ENCODE measurements around the gene ALG14. TPM values are rescaled to one million over a fixed set of nuclear protein-coding genes. Genes with fewer than 3 reads are reported as not detected.

Gene ALG14
- total and polyA plus RNA-seq, 10 of the 15 experiments (the other 5 are each of a cell fraction or from before 2014, with no cell fraction given) = 2.6 to 19.2 (median 7.5) TPM

DNA sequence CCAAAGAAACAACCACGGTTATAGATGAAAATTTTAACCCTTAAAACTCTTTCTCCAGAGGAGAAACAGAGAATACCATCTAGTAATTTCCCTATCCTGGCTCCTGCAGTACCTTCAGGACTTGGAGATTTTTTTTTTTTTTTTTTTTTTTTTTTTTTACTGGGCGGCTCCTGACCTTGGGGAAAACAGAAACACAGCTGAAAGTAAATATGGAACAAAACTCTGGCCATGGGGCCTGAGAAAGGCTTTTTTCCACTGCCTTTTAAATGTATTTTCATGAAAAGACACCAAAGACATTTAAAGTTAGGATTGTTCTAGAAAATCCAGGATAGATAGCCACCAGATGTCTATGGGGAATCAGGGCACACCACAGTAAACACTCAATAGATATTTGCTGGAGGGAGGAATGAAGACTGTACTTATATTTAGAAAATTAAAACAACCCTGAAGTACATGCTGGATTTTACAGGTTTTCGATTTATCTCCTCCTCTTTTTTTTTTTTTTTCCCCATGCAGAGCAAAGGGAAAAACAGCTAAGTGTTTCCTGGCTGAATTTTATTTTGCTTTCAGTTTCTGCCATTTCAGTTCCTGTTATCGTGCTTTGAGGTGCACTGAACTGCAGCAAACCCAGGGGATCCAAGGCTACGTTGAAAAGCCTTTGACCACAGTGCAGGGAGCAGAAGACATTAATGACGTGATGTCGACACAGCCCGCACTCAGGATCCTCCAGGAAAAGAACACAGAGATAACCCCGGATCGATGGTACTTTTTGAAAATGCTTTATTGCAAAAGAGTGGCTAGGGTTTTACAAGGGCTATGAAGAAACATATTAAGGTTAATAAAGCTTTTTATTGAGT lies 110.1 kb downstream of the ALG14 start:
- no peaks in the 10 kb centered on the region for H3K36me3 ChIP-seq (ENCODE audit: control insufficient read depth in 2 of 2, insufficient read depth in 2 of 2, low read length in 1 of 2)
- no peaks in the 10 kb centered on the region for H4K20me1 ChIP-seq (ENCODE audit: control insufficient read depth, insufficient read depth)
- H3K4me1 ChIP-seq (ENCODE audit: control insufficient read depth, insufficient read depth, low read length) = no peaks in the 10 kb centered on the region; the same call in 1 of the 2 replicates
- peak overlapping the region; percentile 70 for H3K27ac ChIP-seq (ENCODE audit: control insufficient read depth, insufficient read depth)
- under 1% methylated on average over 10 of the region's 10 CpGs for WGBS (ENCODE audit: insufficient coverage, insufficient replicate concordance, low lambda C conversion rate, missing lambda C conversion rate)
- DNase-seq (ENCODE audit: low read depth, low spot score) (peak; percentile 64), ATAC-seq (peak; percentile 96), FAIRE-seq (peak; percentile 96)
- no peaks in the 10 kb centered on the region for H3K27me3 ChIP-seq (replicated peaks in 1 of 2; ENCODE audit: control insufficient read depth in 2 of 2, insufficient read depth in 2 of 2, low read length in 1 of 2)
- ChIA-PET CTCF (interaction anchor here (0.9 kb wide), 1 partner anchor 109 kb away, joined by 3 read pairs; no protein-coding TSS in a partner anchor), SMC1A (ENCODE audit: uncharacterized antibody, unreplicated experiment) (interaction anchor here (1.0 to 1.8 kb wide), 4 partner anchors 18 to 109 kb away, joined by 3 to 4 read pairs (median 3); no protein-coding TSS in a partner anchor), POLR2A (interaction anchor here (1.1 kb wide), 1 partner anchor 109 kb away, joined by 3 read pairs; no protein-coding TSS in a partner anchor), RAD21 (ENCODE audit: unreplicated experiment) (interaction anchor here (0.9 to 1.3 kb wide), 2 partner anchors 81 to 108 kb away, joined by 3 read pairs; no protein-coding TSS in a partner anchor)
- peak overlapping the region; percentile 32; the same call in 1 of the 2 replicates for H3K9ac ChIP-seq (ENCODE audit: control insufficient read depth, insufficient read depth, low read length)
- in situ Hi-C loops (cut with MboI) = no loop called here
- intact Hi-C loops (cut with micrococcal nuclease; ENCODE audit: unreplicated experiment) = loop anchor here (10.0 kb wide), 1 partner anchor 272 kb away; the partner anchor contains the start of gene RWDD3
- H3K4me2 ChIP-seq (ENCODE audit: control insufficient read depth, insufficient read depth) = peak overlapping the region; percentile 81
- no peak overlapping the region; the same call in 1 of the 2 replicates for H3K4me3 ChIP-seq
- H3K79me2 ChIP-seq (ENCODE audit: control insufficient read depth, insufficient read depth, low read length) = no peaks in the 10 kb centered on the region
- H3K9me3 ChIP-seq (replicated peaks; ENCODE audit: control insufficient read depth, insufficient read depth, low read length) = no peaks in the 10 kb centered on the region
- H2AFZ ChIP-seq (ENCODE audit: control insufficient read depth, low read depth, low read length) = peak overlapping the region; percentile 88
- BruUV-seq (replicated peaks) = no TSS peak
- TF ChIP-seq RCOR1 (conservative IDR thresholded peaks at IDR 0.05; ENCODE audit: low read depth, low read length) (no peak), HDGF (IDR thresholded peaks at IDR 0.05) (no peak), SMARCA5 (IDR thresholded peaks at IDR 0.05) (0 out of 2 replicates have a peak, but pooled peaks have one; percentile 22), TCF3 (IDR thresholded peaks at IDR 0.05; ENCODE audit: borderline replicate concordance, insufficient read depth, low read depth, low read length) (no peak), CREM (IDR thresholded peaks at IDR 0.05; ENCODE audit: low read depth) (peak; percentile 59; the same call in 1 of the 2 replicates), TARDBP (IDR thresholded peaks at IDR 0.05; ENCODE audit: borderline replicate concordance) (no peak), ZNF217 (IDR thresholded peaks at IDR 0.05) (no peak), IRF4 (IDR thresholded peaks at IDR 0.05; ENCODE audit: low read depth, low read length) (0 out of 2 replicates have a peak, but pooled peaks have one; percentile 33), SP1 (IDR thresholded peaks at IDR 0.05; ENCODE audit: low read depth, low read length) (peak; percentile 12), MTA2 (IDR thresholded peaks at IDR 0.05; ENCODE audit: low read depth) (peak; percentile 56; the same call in 1 of the 2 replicates), RUNX3 (IDR thresholded peaks at IDR 0.05; ENCODE audit: low read length) (peak; percentile 87)
- TF ChIP-seq, protein P1, sequence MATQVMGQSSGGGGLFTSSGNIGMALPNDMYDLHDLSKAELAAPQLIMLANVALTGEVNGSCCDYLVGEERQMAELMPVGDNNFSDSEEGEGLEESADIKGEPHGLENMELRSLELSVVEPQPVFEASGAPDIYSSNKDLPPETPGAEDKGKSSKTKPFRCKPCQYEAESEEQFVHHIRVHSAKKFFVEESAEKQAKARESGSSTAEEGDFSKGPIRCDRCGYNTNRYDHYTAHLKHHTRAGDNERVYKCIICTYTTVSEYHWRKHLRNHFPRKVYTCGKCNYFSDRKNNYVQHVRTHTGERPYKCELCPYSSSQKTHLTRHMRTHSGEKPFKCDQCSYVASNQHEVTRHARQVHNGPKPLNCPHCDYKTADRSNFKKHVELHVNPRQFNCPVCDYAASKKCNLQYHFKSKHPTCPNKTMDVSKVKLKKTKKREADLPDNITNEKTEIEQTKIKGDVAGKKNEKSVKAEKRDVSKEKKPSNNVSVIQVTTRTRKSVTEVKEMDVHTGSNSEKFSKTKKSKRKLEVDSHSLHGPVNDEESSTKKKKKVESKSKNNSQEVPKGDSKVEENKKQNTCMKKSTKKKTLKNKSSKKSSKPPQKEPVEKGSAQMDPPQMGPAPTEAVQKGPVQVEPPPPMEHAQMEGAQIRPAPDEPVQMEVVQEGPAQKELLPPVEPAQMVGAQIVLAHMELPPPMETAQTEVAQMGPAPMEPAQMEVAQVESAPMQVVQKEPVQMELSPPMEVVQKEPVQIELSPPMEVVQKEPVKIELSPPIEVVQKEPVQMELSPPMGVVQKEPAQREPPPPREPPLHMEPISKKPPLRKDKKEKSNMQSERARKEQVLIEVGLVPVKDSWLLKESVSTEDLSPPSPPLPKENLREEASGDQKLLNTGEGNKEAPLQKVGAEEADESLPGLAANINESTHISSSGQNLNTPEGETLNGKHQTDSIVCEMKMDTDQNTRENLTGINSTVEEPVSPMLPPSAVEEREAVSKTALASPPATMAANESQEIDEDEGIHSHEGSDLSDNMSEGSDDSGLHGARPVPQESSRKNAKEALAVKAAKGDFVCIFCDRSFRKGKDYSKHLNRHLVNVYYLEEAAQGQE (IDR thresholded peaks at IDR 0.05; ENCODE audit: low read depth, low read length) = no peak
- TF ChIP-seq, protein P2, sequence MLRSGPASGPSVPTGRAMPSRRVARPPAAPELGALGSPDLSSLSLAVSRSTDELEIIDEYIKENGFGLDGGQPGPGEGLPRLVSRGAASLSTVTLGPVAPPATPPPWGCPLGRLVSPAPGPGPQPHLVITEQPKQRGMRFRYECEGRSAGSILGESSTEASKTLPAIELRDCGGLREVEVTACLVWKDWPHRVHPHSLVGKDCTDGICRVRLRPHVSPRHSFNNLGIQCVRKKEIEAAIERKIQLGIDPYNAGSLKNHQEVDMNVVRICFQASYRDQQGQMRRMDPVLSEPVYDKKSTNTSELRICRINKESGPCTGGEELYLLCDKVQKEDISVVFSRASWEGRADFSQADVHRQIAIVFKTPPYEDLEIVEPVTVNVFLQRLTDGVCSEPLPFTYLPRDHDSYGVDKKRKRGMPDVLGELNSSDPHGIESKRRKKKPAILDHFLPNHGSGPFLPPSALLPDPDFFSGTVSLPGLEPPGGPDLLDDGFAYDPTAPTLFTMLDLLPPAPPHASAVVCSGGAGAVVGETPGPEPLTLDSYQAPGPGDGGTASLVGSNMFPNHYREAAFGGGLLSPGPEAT (IDR thresholded peaks at IDR 0.05; ENCODE audit: low read depth) = peak; percentile 91
- TF ChIP-seq, protein P3, sequence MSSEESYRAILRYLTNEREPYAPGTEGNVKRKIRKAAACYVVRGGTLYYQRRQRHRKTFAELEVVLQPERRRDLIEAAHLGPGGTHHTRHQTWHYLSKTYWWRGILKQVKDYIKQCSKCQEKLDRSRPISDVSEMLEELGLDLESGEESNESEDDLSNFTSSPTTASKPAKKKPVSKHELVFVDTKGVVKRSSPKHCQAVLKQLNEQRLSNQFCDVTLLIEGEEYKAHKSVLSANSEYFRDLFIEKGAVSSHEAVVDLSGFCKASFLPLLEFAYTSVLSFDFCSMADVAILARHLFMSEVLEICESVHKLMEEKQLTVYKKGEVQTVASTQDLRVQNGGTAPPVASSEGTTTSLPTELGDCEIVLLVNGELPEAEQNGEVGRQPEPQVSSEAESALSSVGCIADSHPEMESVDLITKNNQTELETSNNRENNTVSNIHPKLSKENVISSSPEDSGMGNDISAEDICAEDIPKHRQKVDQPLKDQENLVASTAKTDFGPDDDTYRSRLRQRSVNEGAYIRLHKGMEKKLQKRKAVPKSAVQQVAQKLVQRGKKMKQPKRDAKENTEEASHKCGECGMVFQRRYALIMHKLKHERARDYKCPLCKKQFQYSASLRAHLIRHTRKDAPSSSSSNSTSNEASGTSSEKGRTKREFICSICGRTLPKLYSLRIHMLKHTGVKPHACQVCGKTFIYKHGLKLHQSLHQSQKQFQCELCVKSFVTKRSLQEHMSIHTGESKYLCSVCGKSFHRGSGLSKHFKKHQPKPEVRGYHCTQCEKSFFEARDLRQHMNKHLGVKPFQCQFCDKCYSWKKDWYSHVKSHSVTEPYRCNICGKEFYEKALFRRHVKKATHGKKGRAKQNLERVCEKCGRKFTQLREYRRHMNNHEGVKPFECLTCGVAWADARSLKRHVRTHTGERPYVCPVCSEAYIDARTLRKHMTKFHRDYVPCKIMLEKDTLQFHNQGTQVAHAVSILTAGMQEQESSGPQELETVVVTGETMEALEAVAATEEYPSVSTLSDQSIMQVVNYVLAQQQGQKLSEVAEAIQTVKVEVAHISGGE (CRISPR knock-in tag; IDR thresholded peaks at IDR 0.05) = no peak
